OCI-LY1 (cell line): ENCODE measurements around the gene MAP3K10.

Experiments used
- H2AFZ ChIP-seq: fragments of 200-600 bp; sonication (generic), shearing (Covaris generic); 2 replicates; pipeline ENCODE4 v1.6.0; 2014; ENCODE audit warnings: antibody characterized with exemption, mild to moderate bottlenecking, low read length
- H3F3A ChIP-seq: fragments of 200-600 bp; sonication (generic), shearing (Covaris generic); 2 replicates; pipeline ENCODE4 v1.6.0; 2014; ENCODE audit warnings: mild to moderate bottlenecking, antibody characterized with exemption, low read length, moderate library complexity; ENCODE audit not compliant: insufficient read depth
- H3K27ac ChIP-seq: fragments of 200-600 bp; sonication (generic); 2 replicates; pipeline ENCODE4 v1.5.1; 2014; ENCODE audit warnings: low read length, mixed run types, mild to moderate bottlenecking, low read depth; ENCODE audit not compliant: poor library complexity, severe bottlenecking
- H3K27me3 ChIP-seq: fragments of 200-600 bp; sonication (generic); 2 replicates; pipeline ENCODE4 v1.6.0; 2014; ENCODE audit warnings: antibody characterized with exemption, mild to moderate bottlenecking, low read length, moderate library complexity; ENCODE audit not compliant: insufficient read depth
- H3K36me3 ChIP-seq: fragments of 200-600 bp; sonication (generic); 2 replicates; pipeline ENCODE4 v1.6.1; 2014; ENCODE audit warnings: mild to moderate bottlenecking, antibody characterized with exemption, low read length, moderate library complexity, mixed read lengths; ENCODE audit not compliant: insufficient read depth
- H3K4me1 ChIP-seq: fragments of 200-600 bp; sonication (generic); 2 replicates; pipeline ENCODE4 v1.5.1; 2014; ENCODE audit warnings: mild to moderate bottlenecking, low read length, moderate library complexity; ENCODE audit not compliant: insufficient read depth, severe bottlenecking
- H3K4me2 ChIP-seq: fragments of 200-600 bp; sonication (generic), shearing (Covaris generic); 2 replicates; pipeline ENCODE4 v1.6.1; 2014; ENCODE audit warnings: low read length
- H3K4me3 ChIP-seq: fragments of 200-600 bp; sonication (generic); 2 replicates; pipeline ENCODE4 v1.5.1; 2014; ENCODE audit warnings: low read length, low read depth, mild to moderate bottlenecking, mixed read lengths; ENCODE audit not compliant: poor library complexity, severe bottlenecking
- H3K79me2 ChIP-seq: fragments of 200-600 bp; shearing (Covaris generic); 2 replicates; pipeline ENCODE4 v1.6.1; 2016; ENCODE audit warnings: mixed run types, low read length, mixed read lengths; ENCODE audit not compliant: insufficient read depth
- H3K9ac ChIP-seq: fragments of 200-600 bp; sonication (generic), shearing (Covaris generic); 2 replicates; pipeline ENCODE4 v1.6.1; 2014; ENCODE audit warnings: mild to moderate bottlenecking, low read length, mixed read lengths
- H3K9me2 ChIP-seq: fragments of 200-600 bp; sonication (generic), shearing (Covaris generic); 2 replicates; pipeline ENCODE4 v1.6.1; 2014; ENCODE audit warnings: low read depth, mild to moderate bottlenecking, low read length, mixed read lengths
- H3K9me3 ChIP-seq: fragments of 200-600 bp; shearing (Covaris generic); 2 replicates; pipeline ENCODE4 v1.6.1; 2014; ENCODE audit warnings: low read length, mixed read lengths
- H4K20me1 ChIP-seq: fragments of 200-600 bp; sonication (generic), shearing (Covaris generic); 2 replicates; pipeline ENCODE4 v1.6.0; 2016; ENCODE audit warnings: mild to moderate bottlenecking, low read length; ENCODE audit not compliant: insufficient read depth
- CTCF ChIP-seq: fragments of 200-600 bp; sonication (generic), shearing (Covaris generic); IDR thresholded peaks from 2 replicates; pipeline ENCODE4 v1.5.1; 2017; ENCODE audit warnings: mild to moderate bottlenecking, antibody characterized with exemption, low read length, moderate library complexity, mixed read lengths
- EZH2 ChIP-seq: fragments of 200-600 bp; sonication (generic), shearing (Covaris generic); IDR thresholded peaks from 2 replicates; pipeline ENCODE4 v1.8.0; 2017; ENCODE audit warnings: borderline replicate concordance, mixed run types, mild to moderate bottlenecking, antibody characterized with exemption, low read length, moderate library complexity, mixed read lengths

Gene MAP3K10

GRCh38 chr19:40255619-40256166 lies 64.5 kb downstream of the MAP3K10 start:
- no peak overlapping the region for H3K27ac ChIP-seq
- H3K4me3 ChIP-seq, result no peak overlapping the region
- TF ChIP-seq EZH2 (no peak), CTCF (no peak)
- peaks cover 73% of the 10 kb centered on the region for H3K36me3 ChIP-seq
- no peaks in the 10 kb centered on the region for H3K27me3 ChIP-seq
- H3K9me3 ChIP-seq, result no peaks in the 10 kb centered on the region
- no peak overlapping the region for H3K4me2 ChIP-seq
- no peaks in the 10 kb centered on the region for H3K9me2 ChIP-seq
- no peaks in the 10 kb centered on the region for H3F3A ChIP-seq
- H4K20me1 ChIP-seq, result no peaks in the 10 kb centered on the region
- no peak overlapping the region for H2AFZ ChIP-seq
- H3K4me1 ChIP-seq, result no peaks in the 10 kb centered on the region
- no peak overlapping the region for H3K9ac ChIP-seq
- peaks cover 21% of the 10 kb centered on the region for H3K79me2 ChIP-seq

GRCh38 chr19:40256512-40256911 lies 65.3 kb downstream of the MAP3K10 start:
- Histone ChIP-seq H3K4me1 (no peaks in the 10 kb centered on the region), H3K9ac (no peak overlapping the region), H3K9me2 (no peaks in the 10 kb centered on the region), H3K79me2 (peaks cover 21% of the 10 kb centered on the region), H3K36me3 (peaks cover 74% of the 10 kb centered on the region), H3K4me3 (no peak overlapping the region), H3F3A (no peaks in the 10 kb centered on the region), H3K27ac (no peak overlapping the region), H4K20me1 (no peaks in the 10 kb centered on the region), H3K4me2 (no peak overlapping the region), H3K9me3 (no peaks in the 10 kb centered on the region), H2AFZ (no peak overlapping the region), H3K27me3 (no peaks in the 10 kb centered on the region)
- TF ChIP-seq CTCF (no peak), EZH2 (no peak)

- no peak overlapping the region for H2AFZ ChIP-seq
- no peak overlapping the region for H3K27ac ChIP-seq
- no peaks in the 10 kb centered on the region for H4K20me1 ChIP-seq
- H3K79me2 ChIP-seq, result peaks cover 27% of the 10 kb centered on the region
- H3K4me3 ChIP-seq, result no peak overlapping the region
- no peak overlapping the region for H3K9ac ChIP-seq
- no peaks in the 10 kb centered on the region for H3K4me1 ChIP-seq
- H3K36me3 ChIP-seq, result peaks cover 74% of the 10 kb centered on the region
- H3K4me2 ChIP-seq, result no peak overlapping the region
- no peaks in the 10 kb centered on the region for H3K9me2 ChIP-seq
- TF ChIP-seq CTCF (no peak), EZH2 (no peak)
- H3F3A ChIP-seq, result no peaks in the 10 kb centered on the region
- H3K9me3 ChIP-seq, result no peaks in the 10 kb centered on the region
- H3K27me3 ChIP-seq, result no peaks in the 10 kb centered on the region
These were observed 65.9 kb downstream of the MAP3K10 start for GRCh38 chr19:40257096-40257517.
